ACC112 (cell line): ENCODE measurements around the gene BAIAP2.
"Not testable (repeated sequence)": the region's sequence is repeated elsewhere in the genome, so short reads cannot be mapped to it uniquely, and the experiment has no call there.

Experiments used
- H2AFZ ChIP-seq: fragments of 200-600 bp; sonication (generic); one replicate; pipeline ENCODE4 v1.6.0; 2017; ENCODE audit warnings: antibody characterized with exemption, low read length; ENCODE audit not compliant: unreplicated experiment
- H3K27ac ChIP-seq: fragments of 200-600 bp; sonication (generic); 2 replicates; pipeline ENCODE4 v1.5.1; 2014; ENCODE audit warnings: low read depth, mild to moderate bottlenecking, antibody characterized with exemption, low read length, moderate library complexity
- H3K27me3 ChIP-seq: fragments of 200-600 bp; sonication (generic); 2 replicates; pipeline ENCODE4 v1.6.1; 2014; ENCODE audit warnings: mild to moderate bottlenecking, antibody characterized with exemption, low read length, moderate library complexity, mixed read lengths; ENCODE audit not compliant: insufficient read depth
- H3K36me3 ChIP-seq: fragments of 200-600 bp; sonication (generic); 2 replicates; pipeline ENCODE4 v1.6.1; 2016; ENCODE audit warnings: mild to moderate bottlenecking, antibody characterized with exemption, low read length, moderate library complexity, mixed read lengths; ENCODE audit not compliant: insufficient read depth
- H3K4me1 ChIP-seq: fragments of 200-600 bp; sonication (generic); one replicate; pipeline ENCODE4 v1.6.1; 2016; ENCODE audit warnings: low read length, mixed read lengths; ENCODE audit not compliant: insufficient read depth, unreplicated experiment, control insufficient read depth
- H3K4me3 ChIP-seq: fragments of 200-600 bp; sonication (generic); 2 replicates; pipeline ENCODE4 v1.5.1; 2014; ENCODE audit warnings: mild to moderate bottlenecking, low read depth, low read length
- H3K79me2 ChIP-seq: fragments of 200-600 bp; sonication (generic); one replicate; pipeline ENCODE4 v1.6.0; 2016; ENCODE audit warnings: low read length; ENCODE audit not compliant: control insufficient read depth, unreplicated experiment, insufficient read depth

BAIAP2 gene

DNA sequence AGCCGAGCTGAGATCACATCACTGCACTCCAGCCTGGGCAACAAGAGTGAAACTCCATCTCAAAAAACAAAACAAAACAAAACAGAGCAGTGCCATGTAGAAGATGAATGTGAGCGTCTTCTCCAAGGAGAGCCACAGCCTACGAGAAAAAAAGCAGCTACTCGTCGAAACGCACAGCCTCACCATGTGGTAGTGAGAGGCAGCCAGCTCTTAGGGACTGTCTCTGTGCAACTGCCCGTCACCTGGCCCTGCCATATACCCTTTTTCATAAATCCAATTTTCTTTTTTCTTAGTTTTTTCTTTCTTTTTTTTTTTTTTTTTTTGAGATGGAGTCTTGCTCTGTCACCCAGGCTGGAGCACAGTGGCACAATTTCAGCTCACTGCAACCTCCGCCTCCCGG, 119.1 kb downstream of the BAIAP2 start:
- H3K79me2 ChIP-seq, H3K36me3 ChIP-seq, H2AFZ ChIP-seq, H3K27ac ChIP-seq, H3K4me3 ChIP-seq, H3K27me3 ChIP-seq, H3K4me1 ChIP-seq: not testable (repeated sequence)

DNA sequence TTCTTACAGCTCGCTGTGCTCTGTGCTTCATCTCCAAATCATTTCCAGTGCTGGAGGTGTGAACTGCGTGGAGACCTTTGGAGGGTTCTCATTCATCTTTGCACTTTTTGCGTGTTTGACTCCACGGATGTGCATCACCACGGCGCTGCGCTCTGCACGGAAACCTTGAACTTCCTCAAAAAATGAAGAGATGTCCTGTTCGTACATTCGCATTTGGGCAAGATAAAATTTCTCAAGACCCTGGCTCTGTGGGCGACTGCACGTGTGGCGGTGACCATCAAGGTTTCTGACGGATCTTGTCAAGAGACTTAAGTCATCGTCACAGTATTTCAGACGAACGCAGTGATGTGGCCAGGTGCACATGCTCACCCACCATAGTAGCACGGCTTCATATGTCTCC, 120.0 kb downstream of the BAIAP2 start:
- no peaks in the 10 kb centered on the region for H3K27me3 ChIP-seq
- no peaks in the 10 kb centered on the region for H3K79me2 ChIP-seq
- H3K4me1 ChIP-seq, result peaks cover 8% of the 10 kb centered on the region
- H3K27ac ChIP-seq, result no peak overlapping the region
- H3K4me3 ChIP-seq, result no peak overlapping the region
- no peaks in the 10 kb centered on the region for H3K36me3 ChIP-seq
- H2AFZ ChIP-seq, result no peak overlapping the region

GRCh38 chr17:81156866-81157805, 122.2 kb downstream of the BAIAP2 start:
- no peaks in the 10 kb centered on the region for H3K4me1 ChIP-seq

DNA sequence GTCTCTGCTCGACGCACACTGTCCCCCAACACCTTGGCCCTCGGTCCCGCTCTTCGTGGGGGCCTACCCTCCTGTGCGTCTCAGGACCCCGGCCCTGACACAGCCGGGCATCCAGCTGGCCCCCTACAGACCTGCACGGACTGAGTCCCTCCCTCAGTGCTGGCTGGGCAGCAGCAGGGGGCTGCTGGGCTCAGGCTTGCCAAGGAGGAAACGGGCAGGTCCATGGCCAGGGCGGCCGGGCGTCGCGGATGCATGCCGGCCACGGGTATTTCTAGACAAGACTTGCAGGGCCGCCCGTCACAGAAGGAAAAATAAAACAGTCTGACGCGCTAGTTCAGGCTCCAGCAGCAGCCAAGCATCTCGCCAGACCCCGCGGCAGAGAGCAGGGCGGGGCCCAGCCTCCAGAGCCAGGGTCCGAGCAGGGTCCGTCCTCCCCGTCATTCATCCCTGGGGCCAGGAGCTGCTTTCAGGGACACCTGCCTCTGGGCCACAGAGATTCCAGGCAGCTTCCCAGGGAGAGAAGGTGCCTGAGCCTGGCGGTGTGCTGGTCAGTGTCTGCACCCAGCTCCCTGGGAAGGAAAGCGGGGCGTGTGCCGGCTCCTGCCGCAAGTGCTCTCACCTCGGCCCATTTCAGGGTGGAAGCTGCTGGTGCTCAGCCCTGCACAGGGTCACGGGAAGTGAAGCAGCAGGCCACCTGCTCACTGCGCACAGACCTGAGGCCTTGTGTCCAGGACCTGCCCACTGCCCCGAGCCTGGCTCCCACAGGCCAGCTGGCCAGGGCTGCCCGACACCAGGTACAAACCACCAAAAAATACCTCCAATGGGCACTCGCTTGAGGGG, 123.1 kb downstream of the BAIAP2 start:
- H2AFZ ChIP-seq, result no peak overlapping the region
- no peaks in the 10 kb centered on the region for H3K36me3 ChIP-seq
- no peaks in the 10 kb centered on the region for H3K27me3 ChIP-seq
- H3K79me2 ChIP-seq, result no peaks in the 10 kb centered on the region
- H3K27ac ChIP-seq, result no peak overlapping the region
- H3K4me3 ChIP-seq, result no peak overlapping the region
- H3K4me1 ChIP-seq, result no peaks in the 10 kb centered on the region

More at GRCh38 chr17:81156866-81157805, 122.2 kb downstream of the BAIAP2 start:
- Histone ChIP-seq H3K27ac (no peak overlapping the region), H2AFZ (no peak overlapping the region), H3K4me3 (no peak overlapping the region), H3K79me2 (no peaks in the 10 kb centered on the region), H3K27me3 (no peaks in the 10 kb centered on the region), H3K36me3 (no peaks in the 10 kb centered on the region)

DNA sequence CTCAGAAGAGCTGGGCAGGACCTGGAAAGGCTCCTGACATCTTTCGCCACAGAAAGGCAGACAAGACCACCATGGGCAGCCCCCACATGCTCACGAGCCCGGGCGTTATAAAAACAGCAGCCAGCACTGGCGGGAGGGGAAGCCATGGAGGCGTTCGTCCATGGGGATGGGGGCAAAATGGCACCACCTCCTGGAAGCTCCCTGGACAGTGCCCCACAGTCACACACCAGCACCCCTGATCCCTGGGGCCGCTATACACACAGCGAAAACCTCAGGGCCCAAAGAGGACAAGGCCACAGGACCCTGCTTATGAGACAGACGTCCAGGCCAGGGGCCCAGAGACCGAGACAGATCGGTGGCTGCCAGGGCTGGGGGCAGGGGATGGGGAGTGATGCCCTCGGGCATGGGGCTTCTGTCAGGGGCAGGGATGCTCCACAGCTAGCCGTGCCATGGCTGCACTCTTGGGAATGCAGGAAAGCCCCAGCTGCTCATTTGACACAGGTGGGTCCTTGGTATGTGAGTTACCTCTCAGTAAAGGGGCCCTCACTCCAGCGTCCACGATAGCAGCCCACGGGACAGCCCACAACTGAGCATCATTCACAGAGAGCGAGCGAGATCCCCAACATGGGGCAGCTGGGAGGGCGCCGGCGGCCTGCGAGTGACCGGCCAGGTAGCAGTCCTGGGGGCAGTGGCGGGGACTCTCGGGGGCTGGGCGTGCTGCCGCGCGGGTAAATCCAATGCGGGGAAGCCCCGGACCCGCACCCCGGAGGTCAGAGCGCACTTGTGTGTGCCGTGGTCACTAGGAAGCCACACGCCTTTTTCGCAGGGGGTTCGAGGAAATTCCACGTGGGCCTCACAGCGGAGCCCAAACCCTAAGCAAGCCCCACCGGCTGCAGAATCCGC, 124.0 kb downstream of the BAIAP2 start:
- Histone ChIP-seq H3K27ac (no peak overlapping the region), H3K27me3 (no peaks in the 10 kb centered on the region), H3K79me2 (no peaks in the 10 kb centered on the region), H3K4me3 (no peak overlapping the region), H3K36me3 (no peaks in the 10 kb centered on the region), H2AFZ (no peak overlapping the region), H3K4me1 (no peaks in the 10 kb centered on the region)

GRCh38 chr17:81159611-81160265, 124.8 kb downstream of the BAIAP2 start:
- no peak overlapping the region for H3K4me3 ChIP-seq
- H3K27ac ChIP-seq, result no peak overlapping the region

GRCh38 chr17:81160306-81160705, 125.4 kb downstream of the BAIAP2 start:
- Histone ChIP-seq H2AFZ (no peak overlapping the region), H3K4me1 (no peaks in the 10 kb centered on the region), H3K4me3 (no peak overlapping the region), H3K27ac (no peak overlapping the region), H3K79me2 (no peaks in the 10 kb centered on the region), H3K36me3 (no peaks in the 10 kb centered on the region), H3K27me3 (peaks cover 7% of the 10 kb centered on the region; the same call in 1 of the 2 replicates)

More at GRCh38 chr17:81159611-81160265, 124.8 kb downstream of the BAIAP2 start:
- Histone ChIP-seq H3K27me3 (0 out of 2 replicates have a peak, but pooled peaks cover 2% of the 10 kb centered on the region), H2AFZ (no peak overlapping the region), H3K79me2 (no peaks in the 10 kb centered on the region), H3K36me3 (no peaks in the 10 kb centered on the region), H3K4me1 (no peaks in the 10 kb centered on the region)

GRCh38 chr17:81160747-81161453, 125.9 kb downstream of the BAIAP2 start:
- H3K27me3 ChIP-seq, result peaks cover 11% of the 10 kb centered on the region; the same call in 1 of the 2 replicates
- H3K27ac ChIP-seq, result no peak overlapping the region
- no peak overlapping the region for H3K4me3 ChIP-seq
- no peaks in the 10 kb centered on the region for H3K4me1 ChIP-seq
- H3K36me3 ChIP-seq, result no peaks in the 10 kb centered on the region
- H2AFZ ChIP-seq, result no peak overlapping the region
- no peaks in the 10 kb centered on the region for H3K79me2 ChIP-seq

DNA sequence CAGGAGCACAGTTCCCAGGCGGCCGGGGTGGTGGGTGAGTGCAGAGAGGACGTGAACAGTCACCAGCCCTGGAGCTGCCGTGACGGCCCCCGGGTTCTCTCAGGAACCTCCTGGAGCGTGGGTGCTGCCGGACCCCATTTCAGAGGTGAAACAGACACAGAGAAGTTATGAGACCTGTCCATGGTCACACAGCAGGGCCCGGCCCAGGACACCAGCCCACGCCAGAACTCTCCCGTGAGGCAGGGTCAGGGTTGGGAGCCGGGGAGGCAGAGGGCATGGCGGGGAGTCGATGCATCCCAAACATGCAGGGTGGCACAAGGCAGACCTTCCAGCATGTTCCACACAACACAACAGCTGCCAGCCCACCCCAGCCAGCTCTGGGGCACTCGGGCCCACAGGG, 126.6 kb downstream of the BAIAP2 start:
- no peaks in the 10 kb centered on the region for H3K36me3 ChIP-seq
- peaks cover 13% of the 10 kb centered on the region; the same call in 1 of the 2 replicates for H3K27me3 ChIP-seq
- H3K4me3 ChIP-seq, result no peak overlapping the region
- H2AFZ ChIP-seq, result no peak overlapping the region
- H3K27ac ChIP-seq, result no peak overlapping the region
- no peaks in the 10 kb centered on the region for H3K79me2 ChIP-seq
- H3K4me1 ChIP-seq, result no peaks in the 10 kb centered on the region
